Gastrocnemius medialis (tissue), 4 donors: ENCODE measurements around the gene MRPL12.

ENCODE experiments used
- POLR2A ChIP-seq, 2 donors: fragments of 450-650 bp; IDR thresholded peaks; one replicate each; pipeline ENCODE4 v1.6.1; 2017; ENCODE audit warnings: antibody characterized with exemption in 2 of 2, mild to moderate bottlenecking in 2 of 2, moderate library complexity in 2 of 2
- TF ChIP-seq, protein P1 (sequence below), 5 experiments: fragments of 450-650 bp in 3 of 5; fragments of 200-600 bp in 2 of 5; sonication (generic) in 2 of 5; IDR thresholded peaks in 4 of 5; conservative IDR thresholded peaks in 1 of 5; 1 replicate in 4 of 5; 2 replicates in 1 of 5; pipeline ENCODE4 v1.5.1; 2016 to 2019; ENCODE audit warnings: antibody characterized with exemption in 5 of 5, mild to moderate bottlenecking in 3 of 5, moderate library complexity in 3 of 5

DNA sequence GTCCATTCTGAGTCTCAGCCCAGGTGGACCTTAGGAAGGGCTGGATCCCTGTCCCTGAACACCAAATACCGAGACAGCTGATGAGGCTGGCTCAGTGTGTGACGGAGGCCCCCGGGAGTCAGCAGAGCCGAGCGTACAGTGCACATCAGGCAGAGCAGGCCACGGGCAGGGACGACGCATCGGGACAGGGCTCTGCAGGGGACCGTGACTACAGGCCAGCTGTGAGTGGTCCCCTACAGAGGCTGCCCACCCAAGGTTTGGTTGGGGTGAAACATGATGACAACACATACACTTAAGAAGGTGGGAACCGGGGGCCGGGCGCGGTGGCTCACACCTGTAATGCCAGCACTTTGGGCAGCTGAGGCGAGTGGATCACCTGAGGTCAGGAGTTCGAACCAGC, 30.2 kb upstream of the MRPL12 start:
- TF ChIP-seq, protein P1, sequence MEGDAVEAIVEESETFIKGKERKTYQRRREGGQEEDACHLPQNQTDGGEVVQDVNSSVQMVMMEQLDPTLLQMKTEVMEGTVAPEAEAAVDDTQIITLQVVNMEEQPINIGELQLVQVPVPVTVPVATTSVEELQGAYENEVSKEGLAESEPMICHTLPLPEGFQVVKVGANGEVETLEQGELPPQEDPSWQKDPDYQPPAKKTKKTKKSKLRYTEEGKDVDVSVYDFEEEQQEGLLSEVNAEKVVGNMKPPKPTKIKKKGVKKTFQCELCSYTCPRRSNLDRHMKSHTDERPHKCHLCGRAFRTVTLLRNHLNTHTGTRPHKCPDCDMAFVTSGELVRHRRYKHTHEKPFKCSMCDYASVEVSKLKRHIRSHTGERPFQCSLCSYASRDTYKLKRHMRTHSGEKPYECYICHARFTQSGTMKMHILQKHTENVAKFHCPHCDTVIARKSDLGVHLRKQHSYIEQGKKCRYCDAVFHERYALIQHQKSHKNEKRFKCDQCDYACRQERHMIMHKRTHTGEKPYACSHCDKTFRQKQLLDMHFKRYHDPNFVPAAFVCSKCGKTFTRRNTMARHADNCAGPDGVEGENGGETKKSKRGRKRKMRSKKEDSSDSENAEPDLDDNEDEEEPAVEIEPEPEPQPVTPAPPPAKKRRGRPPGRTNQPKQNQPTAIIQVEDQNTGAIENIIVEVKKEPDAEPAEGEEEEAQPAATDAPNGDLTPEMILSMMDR (IDR thresholded peaks at IDR 0.05 in 4 of 5, conservative IDR thresholded peaks at IDR 0.05 in 1 of 5), result no peak
- no peak for TF ChIP-seq POLR2A (IDR thresholded peaks at IDR 0.05)
